A549 treated with RU486 at 1 μM for 4 hours (cell line): ENCODE results near the gene SHISA8. TPM values are rescaled to one million over a fixed set of nuclear protein-coding genes. Genes with fewer than 3 reads are reported as not detected.

ENCODE experiments used
- total RNA-seq: library from RNA; stranded (reverse); fragments of 200-300 nt; extraction: Qiagen RNA extraction; gene quantifications from 5 replicates; pipeline ENCODE4 v1.2.3, GENCODE V29; 2022; ENCODE audit warnings: low read depth

SHISA8 gene
- 0.13 to 0.26 TPM (median 0.18 TPM) in 5 replicates for total RNA-seq

DNA sequence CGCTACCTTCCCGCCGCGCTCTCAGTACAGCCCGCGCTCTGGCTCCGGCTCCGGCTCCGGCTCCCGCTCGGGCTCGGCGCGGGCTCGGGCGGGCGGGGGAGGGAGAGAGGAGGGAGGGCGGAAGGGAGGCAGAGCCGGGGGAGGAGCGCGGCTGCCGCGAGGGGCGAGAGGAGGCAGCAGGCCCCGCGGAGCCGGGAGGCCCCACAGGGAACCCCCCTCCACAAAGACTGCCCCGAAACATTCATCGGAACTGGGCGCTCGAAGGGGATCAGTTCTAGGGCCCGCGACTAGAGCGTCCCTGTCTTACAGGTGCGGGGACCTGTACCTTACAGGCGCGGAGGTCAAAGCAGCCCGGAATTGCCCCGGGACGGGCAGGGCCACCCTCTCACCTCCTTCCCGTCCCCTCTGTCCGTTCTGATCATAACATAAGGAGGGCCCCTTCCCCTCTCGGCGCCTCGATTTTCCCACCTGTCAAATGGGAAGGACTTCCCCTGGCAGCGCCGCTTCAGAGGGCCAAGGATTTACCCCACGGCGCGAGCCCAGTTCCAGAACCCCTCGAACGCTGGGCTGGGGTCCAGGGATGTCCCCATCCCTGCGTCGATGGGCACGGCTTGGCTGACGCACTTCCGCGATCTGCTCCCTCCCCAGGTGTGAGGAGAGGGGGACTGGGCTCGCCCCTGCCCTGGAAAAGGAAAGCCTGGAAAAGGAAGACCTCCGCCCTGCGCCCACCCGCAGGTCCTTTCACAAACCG, at the start of gene SHISA8:
Gene SHISA8, minus strand, starts transcription at position 40 of the 751 bp plus-strand sequence. CDS start 407 bp downstream, outside the sequence.

GRCh38 chr22:41951898-41952474, 37.1 kb upstream of the SHISA8 start, which contains the start of gene SMIM45:
Gene SMIM45 (plus strand): TSS chr22:41952150.

GRCh38 chr22:41946629-41947423, 32.0 kb upstream of the SHISA8 start, which contains the start of gene CENPM:
Gene CENPM (minus strand): TSS chr22:41947152. CDS start chr22:41947076, 76 bp downstream.

Other genes starting within 250 kb of the SHISA8 start
- 117 to 239 TPM (median 170 TPM) in 5 replicates for gene SNU13, start 226.2 kb downstream of the SHISA8 start, total RNA-seq
- 0.08 TPM in 1 of 5 replicates, not detected in the others for gene MEI1, start 215.6 kb downstream of the SHISA8 start, total RNA-seq
- gene CCDC134, start 114.4 kb downstream of the SHISA8 start, total RNA-seq: 2.7 to 4.0 TPM (median 3.4 TPM) in 5 replicates
- 22.3 to 31.9 TPM (median 28.6 TPM) in 5 replicates for gene SREBF2, start 82.0 kb downstream of the SHISA8 start, total RNA-seq
- 0.19 to 0.27 TPM (median 0.22 TPM) in 5 replicates for gene TNFRSF13C, start 11.7 kb upstream of the SHISA8 start, total RNA-seq
- gene CENPM, start 32.1 kb upstream of the SHISA8 start, total RNA-seq: 27.0 to 40.9 TPM (median 38.3 TPM) in 5 replicates
- gene SEPTIN3, start 54.4 kb upstream of the SHISA8 start, total RNA-seq: 0.80 to 1.3 TPM (median 1.2 TPM) in 5 replicates
- 0.06 to 0.14 TPM in 2 of 5 replicates, not detected in the others for gene WBP2NL, start 83.7 kb upstream of the SHISA8 start, total RNA-seq
- 5.6 to 7.6 TPM (median 6.7 TPM) in 5 replicates for gene NAGA, start 155.7 kb upstream of the SHISA8 start, total RNA-seq
- gene PHETA2, start 159.2 kb upstream of the SHISA8 start, total RNA-seq: not detected in 5 replicates
- gene SMDT1, start 164.6 kb upstream of the SHISA8 start, total RNA-seq: 21.3 to 48.9 TPM (median 42.4 TPM) in 5 replicates
- gene NDUFA6, start 175.7 kb upstream of the SHISA8 start, total RNA-seq: 61.9 to 91.1 TPM (median 70.0 TPM) in 5 replicates
- gene CYP2D6, start 215.7 kb upstream of the SHISA8 start, total RNA-seq: 0.13 to 0.69 TPM (median 0.54 TPM) in 5 replicates